Sigmoid colon (tissue), 7 donors: ENCODE data around the gene CDKL5. TPM values are rescaled to one million over a fixed set of nuclear protein-coding genes. Genes with fewer than 3 reads are reported as not detected.

Experiments used
- DNase-seq: peaks from one replicate; pipeline ENCODE4 v3.0.0-alpha.2; 2019
- H3K27ac ChIP-seq, 4 donors: fragments of 200-600 bp; sonication (generic); one replicate each; pipeline ENCODE4 v1.5.1; 2016 to 2019; ENCODE audit warnings: mild to moderate bottlenecking in 1 of 4
- H3K27me3 ChIP-seq, 3 donors: fragments of 200-600 bp; sonication (generic); one replicate each; pipeline ENCODE4 v1.5.1; 2019; ENCODE audit warnings: mild to moderate bottlenecking in 1 of 3
- H3K36me3 ChIP-seq, 4 donors: fragments of 200-600 bp; sonication (generic); one replicate each; pipeline ENCODE4 v1.5.1; 2016 to 2019
- H3K4me1 ChIP-seq, 4 donors: fragments of 200-600 bp; sonication (generic); one replicate each; pipeline ENCODE4 v1.5.1; 2017 to 2019
- H3K4me3 ChIP-seq, 4 donors: fragments of 200-600 bp; sonication (generic); one replicate each; pipeline ENCODE4 v1.5.1; 2017 to 2019; ENCODE audit warnings: mild to moderate bottlenecking in 2 of 4, moderate library complexity in 1 of 4
- H3K9me3 ChIP-seq, 4 donors: fragments of 200-600 bp in 3 of 4; sonication (generic) in 3 of 4; one replicate each; pipeline versions ENCODE4 v1.5.1 to v1.6.1; 2013 to 2019
- CTCF ChIP-seq, 4 experiments: fragments of 450-650 bp in 3 of 4; fragments of 200-600 bp in 1 of 4; IDR thresholded peaks; one replicate each; pipeline ENCODE4 v1.5.1; 2016 to 2019; ENCODE audit warnings: antibody characterized with exemption in 4 of 4, mild to moderate bottlenecking in 3 of 4, moderate library complexity in 2 of 4
- EP300 ChIP-seq, 4 donors: sonication (generic); formaldehyde crosslinking; IDR thresholded peaks; one replicate each; pipeline ENCODE4 v1.6.1; 2017; ENCODE audit warnings: antibody characterized with exemption in 4 of 4
- POLR2A ChIP-seq, 2 donors: fragments of 450-650 bp; IDR thresholded peaks; one replicate each; pipeline ENCODE4 v1.6.1; 2016; ENCODE audit warnings: antibody characterized with exemption in 2 of 2, mild to moderate bottlenecking in 2 of 2, moderate library complexity in 2 of 2
- POLR2AphosphoS5 ChIP-seq, 4 donors: sonication (generic); formaldehyde crosslinking; IDR thresholded peaks; one replicate each; pipeline ENCODE4 v1.6.1; 2017; ENCODE audit warnings: antibody characterized with exemption in 4 of 4
- WGBS, 2 donors: extraction: QIAGEN DNeasy Blood & Tissue Kit; methylation state at CpG; one replicate each; pipeline ENCODE4 v1.1.7; 2013; 5-methylcytosine and 5-hydroxymethylcytosine counted together
- intact Hi-C: fragments of 100-400 bp; cut with DNase I; formaldehyde crosslinking; loops from one replicate; pipeline ENCODE4 v1.15.1; 2023
- polyA plus RNA-seq, 3 donors: library from polyadenylated mRNA; stranded (reverse); fragments of 200-250 nt; gene quantifications; one replicate each; pipeline ENCODE4 v1.2.3, GENCODE V29; 2013
- total RNA-seq, 4 donors: library from RNA; depleted of rRNA; stranded (reverse); fragments of >200 nt; gene quantifications; one replicate each; pipeline ENCODE4 v1.1.0, GENCODE V29; 2016
- donor health status: healthy with polysubstance abuse.
- donor health status: Bipolar disorder and iron deficiency.
- donor health status: healthy.

CDKL5 gene
- total and polyA plus RNA-seq, 7 donors, result 0.46 to 8.9 (median 5.2) TPM

DNA sequence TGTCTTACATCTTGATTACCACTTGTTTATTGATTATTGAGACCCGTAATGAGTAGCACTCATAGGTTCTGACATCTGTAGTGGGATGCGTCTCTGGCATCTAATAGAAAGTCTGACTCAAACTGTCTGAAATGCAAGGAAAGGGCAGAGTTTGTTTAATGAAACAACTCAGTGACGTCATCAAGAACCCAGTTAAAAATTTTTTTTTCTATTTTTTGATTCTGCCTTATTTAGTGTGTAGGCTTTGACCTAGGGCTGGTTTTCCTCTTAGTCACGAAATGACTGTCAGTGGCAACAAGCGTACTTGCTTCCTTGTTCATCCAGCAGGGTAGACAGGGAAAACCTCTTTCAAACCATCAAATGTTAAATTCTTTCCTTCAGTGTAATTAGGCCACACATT is 3.1 kb upstream of the CDKL5 start:
- intact Hi-C loops, result no loop called here

GRCh38 chrX:18422886-18423285 is 2.5 kb upstream of the CDKL5 start:
- H3K9me3 ChIP-seq, result no peaks in the 10 kb centered on the region

More for the DNA sequence above, 3.1 kb upstream of the CDKL5 start:
- no peaks in the 10 kb centered on the region for H3K9me3 ChIP-seq
- no peak overlapping the region for H3K4me3 ChIP-seq
- no peaks in the 10 kb centered on the region for H3K36me3 ChIP-seq
- 81 to 84% methylated on average over 5 of the region's 5 CpGs for WGBS, 2 donors
- no peak for TF ChIP-seq CTCF (IDR thresholded peaks at IDR 0.05)
- TF ChIP-seq POLR2A (IDR thresholded peaks at IDR 0.05), result no peak
- no peak for TF ChIP-seq POLR2AphosphoS5 (IDR thresholded peaks at IDR 0.05)
- no peak for TF ChIP-seq EP300 (IDR thresholded peaks at IDR 0.05)
- no peak for DNase-seq
- H3K27me3 ChIP-seq, result no peaks in the 10 kb centered on the region
- H3K27ac ChIP-seq, result no peak overlapping the region
- no peaks in the 10 kb centered on the region for H3K4me1 ChIP-seq

GRCh38 chrX:18424482-18425198 is 768 bp upstream of the CDKL5 start:
- H3K4me1 ChIP-seq, result no peaks in the 10 kb centered on the region
- H3K27ac ChIP-seq, result peak overlapping the region; percentile 67 to 81 (median 78)
- 0 to 1% methylated on average over 28 of the region's 28 CpGs for WGBS, 2 donors
- H3K27me3 ChIP-seq, result no peaks in the 10 kb centered on the region
- no peaks in the 10 kb centered on the region for H3K9me3 ChIP-seq
- peak overlapping the region; percentile 34 to 83 (median 78) for H3K4me3 ChIP-seq
- intact Hi-C loops, result loop anchor here (2.0 to 5.0 kb wide), 3 partner anchors 250 to 563 kb away; no protein-coding TSS in a partner anchor
- H3K36me3 ChIP-seq, result no peaks in the 10 kb centered on the region
- peak; percentile 69 for DNase-seq
- TF ChIP-seq POLR2A (IDR thresholded peaks at IDR 0.05) (no peak), EP300 (IDR thresholded peaks at IDR 0.05) (no peak), CTCF (IDR thresholded peaks at IDR 0.05) (no peak), POLR2AphosphoS5 (IDR thresholded peaks at IDR 0.05) (no peak)

More at GRCh38 chrX:18422886-18423285, 2.5 kb upstream of the CDKL5 start:
- H3K4me3 ChIP-seq, result no peak overlapping the region
- H3K27me3 ChIP-seq, result no peaks in the 10 kb centered on the region
- intact Hi-C loops, result no loop called here
- no peaks in the 10 kb centered on the region for H3K4me1 ChIP-seq
- no peaks in the 10 kb centered on the region for H3K36me3 ChIP-seq
- WGBS, 2 donors, result 80 to 87% methylated on average over 4 of the region's 4 CpGs
- no peak for TF ChIP-seq POLR2AphosphoS5 (IDR thresholded peaks at IDR 0.05)
- no peak for TF ChIP-seq CTCF (IDR thresholded peaks at IDR 0.05)
- TF ChIP-seq POLR2A (IDR thresholded peaks at IDR 0.05), result no peak
- TF ChIP-seq EP300 (IDR thresholded peaks at IDR 0.05), result no peak
- no peak overlapping the region for H3K27ac ChIP-seq
- DNase-seq, result no peak

- Histone ChIP-seq H3K27ac (peak overlapping the region; percentile 73 to 84 (median 80)), H3K4me1 (no peaks in the 10 kb centered on the region), H3K36me3 (no peaks in the 10 kb centered on the region), H3K27me3 (no peaks in the 10 kb centered on the region), H3K4me3 (peak overlapping the region; percentile 72 to 83 (median 78)), H3K9me3 (no peaks in the 10 kb centered on the region)
- DNase-seq, result no peak
- no peak for TF ChIP-seq POLR2A (IDR thresholded peaks at IDR 0.05)
- no peak for TF ChIP-seq POLR2AphosphoS5 (IDR thresholded peaks at IDR 0.05)
- TF ChIP-seq EP300 (IDR thresholded peaks at IDR 0.05), result no peak
- TF ChIP-seq CTCF (IDR thresholded peaks at IDR 0.05), result no peak
- WGBS, 2 donors, result 0% methylated on average over 40 of the region's 40 CpGs
- intact Hi-C loops, result loop anchor here (5.0 kb wide), 2 partner anchors 461 to 561 kb away; no protein-coding TSS in a partner anchor
Observed at GRCh38 chrX:18426004-18426320, 554 bp downstream of the CDKL5 start.
